HepG2 (cell line): ENCODE data around the gene RFC1. TPM values are rescaled to one million over a fixed set of nuclear protein-coding genes. Genes with fewer than 3 reads are reported as not detected.

Experiments used
- ATAC-seq: fragments of 200-7000 bp; cut with Tn5 transposase; 3 replicates; pipeline ENCODE4 v1.9.1; 2020; ENCODE audit warnings: mild to moderate bottlenecking, moderate library complexity
- BruUV-seq: library from RNA; stranded (reverse); fragments of 400-500 nt; replicated peaks from 2 replicates; lab custom pipeline; 2021; lab: Mats Ljungman, UMichigan
- CTCF ChIA-PET: fragments of 300-600 bp; formaldehyde crosslinking; extraction: SDS; loops from one replicate; lab custom pipeline; 2021; ENCODE audit warnings: low total read pairs, inconsistent platforms, low intra/inter-chr PET ratio; lab: Yijun Ruan, JAX
- POLR2A ChIA-PET: fragments of 350-600 bp; sonication (Branson Sonifier 250); formaldehyde crosslinking; loops from one replicate; lab custom pipeline; 2020; ENCODE audit warnings: antibody characterized with exemption, inconsistent platforms; lab: Yijun Ruan, JAX
- DNase-seq: peaks from one replicate; pipeline ENCODE4 v3.0.0-alpha.2; 2015; ENCODE audit warnings: low spot score
- FAIRE-seq: peaks from 3 replicates; lab custom pipeline; 2011; peaks lifted over from hg19 to GRCh38; lab: Jason Lieb, UNC
- H2AFZ ChIP-seq: one replicate; pipeline ENCODE4 v1.6.1; 2011; ENCODE audit warnings: low read length, inconsistent platforms
- H3K27ac ChIP-seq: fragments of 300-600 bp; 3 replicates; pipeline ENCODE4 v1.8.0; 2011; ENCODE audit warnings: mixed run types, mild to moderate bottlenecking, mixed read lengths, low read length, inconsistent platforms; ENCODE audit not compliant: insufficient read depth; ENCODE audit errors: extremely low read length
- H3K27me3 ChIP-seq, 2 experiments: fragments of 200-600 bp in 1 of 2; 2 replicates in 1 of 2; 3 replicates in 1 of 2; pipeline versions ENCODE4 v1.6.0 to v1.8.0; 2011; ENCODE audit warnings: low read length in 2 of 2, mild to moderate bottlenecking in 2 of 2, moderate library complexity in 2 of 2, inconsistent platforms in 1 of 2; ENCODE audit not compliant: insufficient read depth in 2 of 2, control insufficient read depth in 1 of 2
- H3K36me3 ChIP-seq, 2 experiments: fragments of 200-600 bp in 1 of 2; replicated peaks in 1 of 2; 2 replicates in 1 of 2; 3 replicates in 1 of 2; pipeline versions ENCODE4 v1.5.1 to v1.8.0; 2011; ENCODE audit warnings: low read length in 2 of 2, inconsistent platforms in 1 of 2; ENCODE audit not compliant: insufficient read depth in 2 of 2, control insufficient read depth in 1 of 2
- H3K4me1 ChIP-seq: 2 replicates; pipeline ENCODE4 v1.5.1; 2012; ENCODE audit warnings: low read length, inconsistent platforms; ENCODE audit not compliant: insufficient read depth
- H3K4me2 ChIP-seq: 2 replicates; pipeline ENCODE4 v1.6.0; 2011; ENCODE audit warnings: low read depth, low read length, inconsistent platforms
- H3K4me3 ChIP-seq, 3 experiments: fragments of 200-600 bp in 1 of 3; sonication (generic), shearing (Covaris generic) in 1 of 3; replicated peaks in 1 of 3; 2 replicates each; pipeline ENCODE4 v1.5.1; 2011 to 2016; ENCODE audit warnings: low read length in 3 of 3, inconsistent platforms in 2 of 3, low read depth in 2 of 3, mild to moderate bottlenecking in 2 of 3, control low read depth in 1 of 3, mixed read lengths in 1 of 3; ENCODE audit not compliant: insufficient read depth in 1 of 3
- H3K79me2 ChIP-seq: one replicate; pipeline ENCODE4 v1.6.1; 2011; ENCODE audit warnings: low read length, inconsistent platforms; ENCODE audit not compliant: insufficient read depth
- H3K9ac ChIP-seq: 2 replicates; pipeline ENCODE4 v1.6.0; 2011; ENCODE audit warnings: mild to moderate bottlenecking, low read depth, low read length, inconsistent platforms; ENCODE audit not compliant: insufficient read depth
- H3K9me3 ChIP-seq: 2 replicates; pipeline ENCODE4 v1.5.1; 2012; ENCODE audit warnings: mild to moderate bottlenecking, low read length
- H4K20me1 ChIP-seq: 2 replicates; pipeline ENCODE4 v1.6.0; 2011; ENCODE audit warnings: inconsistent platforms, mild to moderate bottlenecking, low read length, moderate library complexity; ENCODE audit not compliant: insufficient read depth
- AHDC1 ChIP-seq: sonication (generic); formaldehyde crosslinking; IDR thresholded peaks from 2 replicates; pipeline ENCODE4 v1.5.1; 2020; ENCODE audit warnings: mild to moderate bottlenecking, missing genetic modification reagents, borderline replicate concordance
- ARID5B ChIP-seq: IDR thresholded peaks from 2 replicates; pipeline ENCODE4 v1.4.0; 2020; ENCODE audit warnings: mild to moderate bottlenecking, missing genetic modification reagents
- ATF1 ChIP-seq: IDR thresholded peaks from 2 replicates; pipeline ENCODE4 v1.6.1; 2016; ENCODE audit warnings: mild to moderate bottlenecking, control low read depth
- CREB1 ChIP-seq, 2 experiments: fragments of 450-650 bp in 1 of 2; IDR thresholded peaks; 2 replicates each; pipeline ENCODE4 v1.6.1; 2016 to 2017; ENCODE audit warnings: control low read depth in 1 of 2, mild to moderate bottlenecking in 1 of 2, missing compliant biosample characterization in 1 of 2, missing genetic modification characterization in 1 of 2
- MLLT10 ChIP-seq: sonication (generic); formaldehyde crosslinking; IDR thresholded peaks from 2 replicates; pipeline ENCODE4 v1.4.0; 2020; ENCODE audit warnings: missing genetic modification reagents
- POLR2AphosphoS5 ChIP-seq: IDR thresholded peaks from 2 replicates; pipeline ENCODE4 v1.6.1; 2012; ENCODE audit warnings: low read depth, low read length
- RFXAP ChIP-seq: sonication (generic); formaldehyde crosslinking; IDR thresholded peaks from 2 replicates; pipeline ENCODE4 v1.4.0; 2020; ENCODE audit warnings: missing genetic modification reagents, borderline replicate concordance
- RXRB ChIP-seq: IDR thresholded peaks from 2 replicates; pipeline ENCODE4 v1.6.1; 2016; ENCODE audit warnings: borderline replicate concordance, missing genetic modification reagents, missing compliant biosample characterization
- SUZ12 ChIP-seq: fragments of 150-350 bp; IDR thresholded peaks from 2 replicates; pipeline ENCODE4 v1.6.1; 2014; ENCODE audit warnings: low read depth, low read length
- TGIF2 ChIP-seq: IDR thresholded peaks from 2 replicates; pipeline ENCODE4 v1.6.1; 2016; ENCODE audit warnings: control low read depth, missing compliant biosample characterization
- ZBTB3 ChIP-seq: sonication (generic); formaldehyde crosslinking; IDR thresholded peaks from 2 replicates; pipeline ENCODE4 v1.4.0; 2020; ENCODE audit warnings: low read depth, mild to moderate bottlenecking, moderate library complexity, missing genetic modification reagents, borderline replicate concordance
- WGBS: methylation state at CpG from one replicate; pipeline ENCODE4 v1.1.6; 2017; ENCODE audit warnings: low lambda C conversion rate; 5-methylcytosine and 5-hydroxymethylcytosine counted together
- in situ Hi-C: cut with HindIII; loops from 2 replicates; pipeline ENCODE4 v1.10.0; 2017; ENCODE audit warnings: low pct_unique_long_range_greater_than_20kb; ENCODE audit not compliant: extremely low pct_ligation_motif_present
- intact Hi-C: fragments of 100-400 bp; cut with micrococcal nuclease; formaldehyde crosslinking; loops from one replicate; pipeline ENCODE4 v1.10.0; 2022; ENCODE audit not compliant: unreplicated experiment
- polyA plus RNA-seq, 8 experiments: library from polyadenylated mRNA; depleted of rRNA in 3 of 8; stranded (reverse) in 7 of 8; unstranded in 1 of 8; fragments of >200 nt; fragmentation: Illumina TruSeq in 4 of 8; extraction: Trizol in 4 of 8; gene quantifications; 2 replicates each; pipeline versions ENCODE4 v1.2.1 to v1.2.3, GENCODE V29; 2011 to 2016; ENCODE audit warnings: low read depth in 4 of 8, missing spikeins in 1 of 8, mixed read lengths in 1 of 8; ENCODE audit not compliant: insufficient read depth in 1 of 8
- total RNA-seq, 5 experiments: library from RNA; depleted of rRNA; stranded (reverse); fragments of >200 nt; fragmentation: Illumina TruSeq; extraction: Trizol; gene quantifications; 2 replicates each; pipeline ENCODE4 v1.2.3, GENCODE V29; 2016; ENCODE audit warnings: low read depth in 1 of 5
- TF ChIP-seq, protein P1 (sequence below): sonication (generic); formaldehyde crosslinking; conservative IDR thresholded peaks from 2 replicates; pipeline ENCODE4 v1.4.0; 2020; ENCODE audit warnings: missing genetic modification reagents

RFC1 gene
- total and polyA plus RNA-seq, 2 of the 13 experiments (the other 11 are each of a cell fraction or from before 2014, with no cell fraction given): 15.9 to 78.8 TPM

DNA sequence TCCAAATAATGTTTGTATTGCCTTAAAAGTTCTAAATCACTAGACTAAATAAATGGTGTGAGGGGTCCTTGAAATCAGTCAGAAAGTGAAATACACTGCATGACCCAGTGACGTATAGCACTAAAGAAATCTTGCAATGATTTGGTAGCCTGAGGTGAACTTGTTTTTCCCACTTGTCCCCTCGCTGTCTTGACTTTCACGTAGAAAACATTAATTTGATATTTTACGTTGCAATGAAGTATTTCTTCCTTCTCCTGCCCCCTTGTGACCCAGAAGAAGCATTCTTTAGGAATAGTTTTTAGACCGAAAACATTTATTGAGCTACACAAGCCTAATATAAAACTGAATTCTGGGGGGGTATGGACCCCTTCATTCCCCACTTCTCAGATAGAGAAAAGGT is 44.3 kb upstream of the RFC1 start:
- intact Hi-C loops: loop anchor here (2.0 to 10.0 kb wide), 2 partner anchors 48 to 226 kb away; partner anchors contain the start of genes LIAS, RPL9 and WDR19
- ChIA-PET CTCF (no interaction called here), POLR2A (interaction anchor here (1.4 to 11.5 kb wide), 3 partner anchors 17 to 69 kb away, joined by 6 to 121 read pairs (median 11); partner anchors contain the start of genes LIAS and RPL9)
- FAIRE-seq: no peak
- Histone ChIP-seq H3K36me3 (no peaks in the 10 kb centered on the region), H3K9me3 (no peaks in the 10 kb centered on the region), H4K20me1 (no peaks in the 10 kb centered on the region), H3K27ac (peak overlapping the region; percentile 96), H3K79me2 (peaks cover 92% of the 10 kb centered on the region), H3K9ac (peak overlapping the region; percentile 77), H3K27me3 (no peaks in the 10 kb centered on the region; a peak in 1 of 5 replicates), H2AFZ (peak overlapping the region; percentile 5), H3K4me3 (peak overlapping the region; percentile 62 to 99 (median 75)), H3K4me2 (peak overlapping the region; percentile 83), H3K4me1 (peaks cover 37% of the 10 kb centered on the region)
- in situ Hi-C loops: loop anchor here (10.0 kb wide), 1 partner anchor 46 kb away; the partner anchor contains the start of gene RFC1
- no TSS peak for BruUV-seq
- no peak for ATAC-seq
- DNase-seq: no peak
- WGBS: 2% methylated on average over 5 of the region's 5 CpGs
- TF ChIP-seq, protein P1, sequence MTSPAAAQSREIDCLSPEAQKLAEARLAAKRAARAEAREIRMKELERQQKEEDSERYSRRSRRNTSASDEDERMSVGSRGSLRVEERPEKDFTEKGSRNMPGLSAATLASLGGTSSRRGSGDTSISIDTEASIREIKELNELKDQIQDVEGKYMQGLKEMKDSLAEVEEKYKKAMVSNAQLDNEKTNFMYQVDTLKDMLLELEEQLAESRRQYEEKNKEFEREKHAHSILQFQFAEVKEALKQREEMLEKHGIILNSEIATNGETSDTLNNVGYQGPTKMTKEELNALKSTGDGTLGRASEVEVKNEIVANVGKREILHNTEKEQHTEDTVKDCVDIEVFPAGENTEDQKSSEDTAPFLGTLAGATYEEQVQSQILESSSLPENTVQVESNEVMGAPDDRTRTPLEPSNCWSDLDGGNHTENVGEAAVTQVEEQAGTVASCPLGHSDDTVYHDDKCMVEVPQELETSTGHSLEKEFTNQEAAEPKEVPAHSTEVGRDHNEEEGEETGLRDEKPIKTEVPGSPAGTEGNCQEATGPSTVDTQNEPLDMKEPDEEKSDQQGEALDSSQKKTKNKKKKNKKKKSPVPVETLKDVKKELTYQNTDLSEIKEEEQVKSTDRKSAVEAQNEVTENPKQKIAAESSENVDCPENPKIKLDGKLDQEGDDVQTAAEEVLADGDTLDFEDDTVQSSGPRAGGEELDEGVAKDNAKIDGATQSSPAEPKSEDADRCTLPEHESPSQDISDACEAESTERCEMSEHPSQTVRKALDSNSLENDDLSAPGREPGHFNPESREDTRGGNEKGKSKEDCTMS (CRISPR knock-in tag): no peak
- 0 out of 2 replicates have a peak, but pooled peaks have one; percentile 34 for TF ChIP-seq ARID5B (CRISPR knock-in tag)
- TF ChIP-seq RXRB (CRISPR knock-in tag): peak; percentile 26; the same call in 1 of the 2 replicates
- no peak for TF ChIP-seq TGIF2 (CRISPR knock-in tag)
- TF ChIP-seq RFXAP (CRISPR knock-in tag): no peak
- TF ChIP-seq AHDC1 (CRISPR knock-in tag): 0 out of 2 replicates have a peak, but pooled peaks have one; percentile 0
- 0 out of 2 replicates have a peak, but pooled peaks have one; percentile 8 for TF ChIP-seq POLR2AphosphoS5
- no peak for TF ChIP-seq ZBTB3 (CRISPR knock-in tag)
- no peak for TF ChIP-seq SUZ12
- TF ChIP-seq MLLT10 (CRISPR knock-in tag): peak; percentile 63; the same call in 1 of the 2 replicates
- peak; percentile 51; the same call in 1 of the 2 replicates for TF ChIP-seq ATF1 (CRISPR knock-in tag)
- peak; percentile 66 for TF ChIP-seq CREB1 (IDR thresholded peaks at IDR 0.05)
- no peak for TF ChIP-seq CREB1 (CRISPR knock-in tag; IDR thresholded peaks at IDR 0.05)
